Pons (tissue), 1 donor: ENCODE measurements around the gene KDM8.

Experiments
- DNase-seq: peaks from one replicate; pipeline ENCODE4 v3.0.0-alpha.2; 2016; ENCODE audit warnings: low spot score

The KDM8 gene

GRCh38 chr16:27203507-27204311, at the start of gene KDM8:
KDM8 (plus strand) TSS chr16:27203526; CDS start chr16:27210124, 6,598 bp downstream.
- peak; percentile 99 for DNase-seq

DNA sequence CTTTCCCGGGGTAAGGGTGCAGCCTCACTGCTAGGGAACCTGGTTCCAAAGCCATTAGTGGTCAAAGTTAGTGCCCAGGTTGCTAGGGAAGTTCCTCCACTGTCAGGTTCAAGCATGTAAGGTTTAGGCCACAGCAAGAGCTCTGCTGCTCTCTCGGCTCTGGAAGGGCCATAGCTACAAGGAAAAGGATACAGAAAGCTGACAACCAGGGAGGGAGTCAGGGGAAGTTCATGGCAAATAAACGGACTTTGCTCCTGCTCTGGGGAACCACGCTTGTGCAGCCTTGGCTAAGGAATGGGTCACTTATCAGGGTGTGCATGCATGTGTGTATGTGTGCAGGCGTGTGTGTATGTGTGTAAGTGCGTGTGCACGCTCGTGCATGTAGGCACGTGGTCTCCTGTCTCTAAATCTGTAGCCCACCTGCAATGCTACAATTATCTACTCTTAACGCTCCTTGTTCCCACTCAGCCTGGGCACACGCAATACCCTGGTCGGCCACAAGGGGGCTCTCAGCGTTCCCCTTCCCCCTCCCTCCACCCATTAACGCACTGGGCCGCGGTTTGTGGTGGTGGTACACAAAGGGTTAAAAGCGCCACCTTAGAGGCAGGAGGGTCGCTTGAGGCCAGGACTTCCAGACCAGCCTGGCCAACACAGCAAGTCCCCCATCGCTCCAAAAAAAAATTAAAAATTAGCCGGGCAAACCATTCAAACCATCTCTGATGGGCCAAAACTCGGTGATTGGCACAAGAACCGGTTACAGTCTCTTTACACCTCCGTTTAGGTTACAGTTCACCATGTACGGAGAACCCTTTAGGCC, 48.4 kb upstream of the KDM8 start:
- peak; percentile 6 for DNase-seq

- no peak for DNase-seq
These were observed 46.7 kb upstream of the KDM8 start for GRCh38 chr16:27156579-27156978.

- DNase-seq, result no peak
These were observed 41.9 kb upstream of the KDM8 start for GRCh38 chr16:27161398-27161797.

GRCh38 chr16:27164352-27164751, 39.0 kb upstream of the KDM8 start:
- no peak for DNase-seq

DNA sequence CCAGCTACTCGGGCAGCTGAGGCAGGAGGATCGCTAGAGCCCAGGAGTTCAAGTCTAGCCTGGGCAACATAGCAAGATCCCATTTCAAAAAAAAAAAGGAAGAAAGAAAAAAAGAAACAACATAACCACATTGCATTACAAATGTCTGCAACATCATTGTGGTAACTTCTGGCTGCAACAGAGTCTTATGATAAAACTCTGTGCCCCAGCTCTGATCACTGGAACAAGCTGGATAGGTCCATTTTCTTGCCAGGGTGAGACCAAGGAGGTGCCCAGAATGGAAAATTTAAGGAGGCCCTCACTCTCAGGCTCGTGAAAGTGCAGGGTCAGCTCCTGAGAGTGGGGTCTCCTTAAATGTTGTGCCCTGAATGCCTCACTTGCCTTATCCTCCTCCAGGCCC, 37.8 kb upstream of the KDM8 start:
- DNase-seq, result no peak

DNA sequence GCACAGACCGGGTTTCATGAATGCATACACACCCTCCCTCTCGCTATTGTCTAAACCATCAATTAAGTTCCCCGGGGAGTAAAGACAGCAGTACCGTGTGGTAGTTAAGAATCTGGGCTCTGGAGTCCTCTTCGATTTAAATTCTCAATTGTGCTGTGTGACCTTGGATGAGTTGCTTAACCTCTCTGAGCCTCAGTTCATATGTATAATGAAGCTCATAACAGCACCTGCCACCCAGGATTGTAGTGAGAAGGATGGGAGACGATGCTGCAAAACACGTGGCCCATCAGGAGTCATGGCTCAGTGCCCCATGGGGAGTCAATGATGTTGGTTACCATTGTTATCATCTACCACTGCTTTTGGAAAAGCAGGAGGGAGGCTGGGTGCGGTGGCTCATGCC, 34.5 kb upstream of the KDM8 start:
- no peak for DNase-seq

DNA sequence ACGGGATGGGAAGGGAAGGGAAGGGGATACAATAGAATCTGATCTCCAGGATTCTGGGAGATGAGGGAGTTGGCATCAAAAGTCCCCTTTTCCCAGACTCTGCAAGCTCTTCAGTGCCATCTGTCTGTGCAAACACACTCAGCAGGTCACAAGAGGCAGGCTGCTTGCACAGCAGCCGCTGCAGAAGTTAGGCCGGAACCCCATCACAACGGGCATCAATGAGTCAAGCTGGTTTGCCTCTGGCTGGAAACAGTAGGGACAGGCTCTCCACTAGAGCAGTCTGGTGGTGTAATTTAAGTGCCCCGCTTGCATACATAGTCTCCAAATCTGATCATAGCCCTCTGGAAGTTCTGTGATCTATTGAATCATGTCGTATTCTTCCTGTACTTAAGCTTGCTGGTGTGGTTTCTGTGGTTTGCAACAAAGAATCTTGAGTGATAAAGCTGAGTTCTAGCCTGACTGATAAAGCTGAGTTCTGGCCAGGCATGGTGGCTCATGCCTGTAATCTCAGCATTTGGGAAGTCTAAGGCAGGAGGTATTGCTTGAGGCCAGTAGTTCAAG, 33.7 kb upstream of the KDM8 start:
- peak; percentile 3 for DNase-seq

DNA sequence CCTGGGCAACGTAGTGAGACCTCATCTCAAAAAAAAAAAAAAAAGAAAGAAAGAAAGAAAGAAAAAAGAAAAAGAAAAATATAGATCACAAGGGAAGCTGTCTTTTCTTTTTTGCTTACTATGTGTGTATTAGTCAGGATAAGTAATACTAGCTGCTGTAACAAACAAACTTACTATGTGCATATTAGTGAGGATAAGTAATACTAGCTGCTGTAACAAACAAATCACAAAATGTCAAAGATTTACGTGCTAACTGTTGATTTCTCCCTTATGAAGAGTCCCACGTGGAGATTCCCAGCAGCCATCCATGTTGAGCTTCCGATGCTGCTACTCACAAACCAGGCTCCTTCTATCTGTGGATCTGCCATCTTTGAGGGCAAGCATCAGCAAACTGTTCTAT, 31.7 kb upstream of the KDM8 start:
- DNase-seq, result no peak

DNA sequence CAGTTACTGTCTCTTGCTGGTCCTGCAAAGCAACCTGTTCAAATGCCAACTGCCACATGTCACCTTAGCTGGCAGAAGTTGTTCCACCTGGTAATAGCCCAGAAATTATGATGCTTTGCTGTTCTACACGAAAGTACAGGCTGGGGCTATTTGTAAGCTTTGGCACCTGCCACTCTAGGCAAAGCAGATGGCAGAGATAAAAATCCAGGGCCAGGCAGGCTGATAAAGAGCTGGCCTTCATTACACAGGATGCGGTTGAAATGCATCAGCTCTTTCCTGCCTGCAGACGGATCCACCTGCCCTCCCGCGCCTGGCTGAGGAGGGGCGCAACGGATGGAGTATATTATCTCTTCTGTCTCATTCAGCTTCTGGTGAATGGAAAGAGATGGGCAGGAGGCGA, 29.3 kb upstream of the KDM8 start:
- no peak for DNase-seq

DNA sequence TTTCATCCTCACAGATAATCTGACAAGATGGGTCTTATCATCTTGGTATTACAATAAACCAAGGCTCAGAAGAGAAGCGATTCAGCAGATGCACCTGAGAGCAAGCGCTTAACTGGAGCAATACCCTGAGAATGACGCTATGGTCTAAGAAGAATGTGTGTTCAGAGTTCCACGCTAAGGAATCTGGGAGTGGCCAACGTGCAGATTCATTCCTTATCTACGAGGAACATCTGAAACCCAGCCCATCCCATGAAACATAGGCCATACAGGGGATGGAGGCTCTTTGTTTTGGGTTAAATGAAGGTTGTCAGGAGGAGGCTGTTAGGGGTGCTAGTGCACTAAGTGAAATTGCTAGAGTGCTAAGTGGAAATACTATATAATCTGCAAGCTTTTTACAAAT, 28.5 kb upstream of the KDM8 start:
- no peak for DNase-seq

GRCh38 chr16:27175888-27176287, 27.4 kb upstream of the KDM8 start:
- DNase-seq, result no peak

DNA sequence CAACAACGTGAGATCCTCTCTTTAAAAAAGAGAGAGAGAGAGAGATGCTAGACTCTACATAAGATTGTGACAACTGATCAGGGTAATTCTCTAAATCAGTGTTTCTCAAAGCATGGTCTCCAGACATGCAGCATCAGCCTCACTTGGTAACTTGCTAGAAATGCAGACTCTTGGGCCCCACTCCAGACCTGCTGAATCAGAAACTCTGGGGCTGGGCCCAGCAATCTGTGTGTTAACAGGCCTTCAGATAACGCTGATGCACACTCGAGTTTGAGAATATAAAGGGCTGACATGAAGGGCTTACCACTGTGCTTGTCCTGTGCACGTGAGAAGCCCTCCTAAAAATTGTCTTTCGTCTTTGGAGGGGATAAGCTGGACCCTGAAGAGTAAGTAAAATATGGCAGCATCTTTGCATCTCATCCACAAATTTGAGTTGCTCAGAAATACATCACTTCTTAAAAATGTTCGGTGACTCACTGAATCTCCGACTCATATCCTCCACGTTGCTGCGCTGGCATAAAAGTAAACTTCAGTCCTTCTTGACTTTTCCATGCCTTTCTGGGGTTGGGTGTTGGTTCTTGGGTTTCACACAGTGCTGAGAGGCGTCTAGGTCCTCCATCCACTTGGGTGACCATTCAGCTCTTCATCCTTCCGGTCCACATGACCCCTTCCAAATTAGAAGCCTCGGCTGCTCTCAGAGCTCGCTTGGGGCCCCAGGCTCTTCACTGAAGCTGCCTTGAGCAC, 26.1 kb upstream of the KDM8 start:
- no peak for DNase-seq

DNA sequence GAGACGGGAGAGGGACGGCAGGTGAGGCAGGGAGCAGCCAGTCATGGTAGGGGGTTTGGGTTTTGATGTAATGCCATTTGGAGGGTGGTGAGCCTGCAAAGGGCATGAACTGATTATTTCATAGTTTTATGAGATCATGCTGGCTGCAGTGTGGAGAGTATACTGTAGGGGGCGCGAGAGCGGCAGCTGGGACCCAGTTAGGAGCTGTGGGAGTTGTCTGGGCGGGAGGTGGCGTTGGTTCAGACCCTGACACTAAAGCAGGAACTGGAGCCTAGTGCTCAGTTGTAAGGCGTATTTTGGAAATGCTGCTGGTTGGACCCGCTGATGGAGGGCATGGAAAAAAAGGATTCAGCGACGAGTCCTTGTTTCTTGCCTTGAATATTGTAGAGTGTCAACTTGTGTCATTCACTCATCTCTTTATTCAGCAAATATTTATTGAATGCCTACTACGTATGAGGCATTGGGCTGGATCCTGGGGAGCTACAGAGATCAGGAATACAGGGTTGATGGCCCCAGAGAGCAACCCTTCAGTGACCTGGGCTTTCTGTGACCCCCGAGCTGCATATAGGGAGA, 23.7 kb upstream of the KDM8 start:
- DNase-seq, result peak; percentile 57

DNA sequence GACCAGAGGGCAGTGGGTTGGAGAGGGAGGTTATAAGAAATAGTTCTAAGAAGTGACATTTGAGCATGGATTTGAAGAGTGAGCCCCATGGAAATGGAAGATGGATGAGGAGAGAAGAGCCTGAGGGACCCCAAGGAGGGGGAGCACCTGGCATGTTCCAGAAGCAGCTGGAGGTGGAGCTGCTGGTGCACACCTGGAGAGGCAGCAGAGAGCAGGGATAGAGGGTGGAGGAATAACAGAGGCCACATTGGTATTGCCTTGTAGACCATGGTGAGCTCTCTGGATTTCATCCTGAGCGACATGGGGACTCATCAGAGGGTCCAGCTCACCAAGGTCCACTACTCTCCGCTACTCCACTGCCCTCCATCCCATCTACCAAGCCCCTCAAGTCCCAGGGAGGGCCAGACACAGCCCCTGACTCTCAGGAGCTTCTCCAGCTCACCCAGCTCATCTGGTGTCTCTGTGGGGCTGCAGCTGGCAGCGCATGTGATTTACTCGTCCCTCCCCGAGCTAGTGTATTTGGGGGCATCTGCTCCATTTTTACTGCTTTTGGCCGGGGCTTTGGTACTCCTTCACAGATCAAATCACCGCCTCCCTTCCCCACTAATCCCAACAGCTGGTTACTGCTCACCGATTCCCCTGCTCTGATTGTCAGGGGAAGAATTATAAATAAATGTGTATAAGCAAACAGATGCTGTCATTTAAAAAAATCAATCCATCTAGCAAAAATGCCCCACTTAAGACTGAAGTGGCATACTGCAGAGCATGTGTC, 22.1 kb upstream of the KDM8 start:
- DNase-seq, result no peak

DNA sequence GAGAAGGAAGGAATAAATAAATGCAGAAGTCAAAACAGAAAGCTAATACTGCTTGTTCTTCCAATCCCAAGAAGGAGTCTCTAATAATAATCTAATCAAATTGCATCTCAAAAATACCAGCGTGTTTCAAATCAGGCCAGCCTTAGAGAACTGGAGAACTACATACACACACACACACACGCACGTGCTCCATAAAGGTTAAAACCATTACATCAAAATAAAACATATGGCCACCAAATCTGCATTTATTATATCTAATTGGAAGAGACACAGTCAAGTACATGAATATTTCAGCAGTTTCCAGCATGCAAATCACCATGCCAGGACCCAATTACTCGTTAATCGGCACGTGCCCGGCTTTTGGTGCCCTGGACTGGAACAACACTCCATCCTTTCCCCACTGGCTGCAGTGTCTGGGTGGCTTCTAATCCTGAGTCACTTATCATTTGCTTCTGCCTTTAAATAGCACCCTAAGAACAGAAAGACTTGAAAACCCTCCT, 20.4 kb upstream of the KDM8 start:
- no peak for DNase-seq

GRCh38 chr16:27185776-27186130, 17.6 kb upstream of the KDM8 start:
- DNase-seq, result no peak

DNA sequence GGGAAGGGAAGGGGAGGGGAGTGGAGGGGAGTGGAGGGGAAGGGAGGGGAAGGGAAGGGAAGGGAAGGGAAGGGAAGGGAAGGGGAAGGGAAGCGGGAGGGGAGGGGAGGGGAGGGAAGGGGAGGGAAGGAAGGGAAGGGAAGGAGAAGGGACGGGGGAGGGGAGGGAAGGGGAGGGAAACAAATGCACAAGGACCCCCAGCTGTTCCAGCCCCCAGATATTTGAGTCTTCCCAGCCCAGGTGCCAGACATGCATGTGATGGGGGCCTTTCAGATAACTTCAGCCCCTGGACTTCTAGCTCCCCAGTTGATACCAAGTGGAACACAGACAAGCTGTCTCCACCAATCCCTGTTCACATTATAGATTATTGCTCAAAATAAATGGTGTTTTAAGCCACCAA, 14.7 kb upstream of the KDM8 start:
- DNase-seq, result no peak

DNA sequence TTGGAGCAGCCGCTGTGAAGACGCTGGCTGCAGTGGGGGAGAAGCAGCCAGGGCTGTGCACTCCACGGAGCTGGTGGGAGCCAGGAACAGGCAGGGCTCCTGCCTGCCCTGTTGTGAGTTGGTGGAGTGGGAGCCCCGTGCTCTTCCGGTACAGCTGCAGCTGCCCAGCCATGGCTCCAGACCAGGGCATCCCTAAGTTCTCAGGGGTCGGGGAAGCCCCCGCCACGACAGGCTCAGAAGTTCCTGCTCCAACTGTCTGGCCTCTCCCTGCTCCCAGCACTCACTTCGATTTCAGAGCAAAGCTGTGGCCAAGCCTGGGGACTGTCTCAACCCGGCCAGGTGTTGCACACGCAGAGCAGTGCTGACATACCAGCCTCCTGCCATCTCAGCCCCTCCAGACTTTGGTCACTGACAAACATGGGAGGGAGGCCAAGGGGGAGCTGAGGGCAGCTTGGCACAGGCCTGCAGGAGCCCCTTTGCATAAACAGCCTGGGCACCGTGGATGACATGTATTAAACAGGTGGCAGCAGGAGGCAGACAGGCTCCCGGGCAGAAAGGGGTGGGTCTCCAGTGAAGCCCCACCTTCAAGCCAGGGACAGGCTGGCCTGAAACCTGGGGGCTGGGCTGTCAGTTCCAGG, 13.9 kb upstream of the KDM8 start:
- no peak for DNase-seq

- DNase-seq, result no peak
These were observed 12.9 kb upstream of the KDM8 start for GRCh38 chr16:27190316-27190871.
